HG03103 (cell line): ENCODE data around the gene RASSF3.
"Not testable (repeated sequence)": the region's sequence is repeated elsewhere in the genome, so short reads cannot be mapped to it uniquely, and the experiment has no call there.

Experiments used
- ATAC-seq: cut with Tn5 transposase; IDR thresholded peaks from one replicate; pipeline ENCODE4 v1.9.1; 2021; ENCODE audit warnings: low read depth; ENCODE audit not compliant: unreplicated experiment

RASSF3 gene

GRCh38 chr12:64685605-64686004, 75.3 kb downstream of the RASSF3 start:
- no peak for ATAC-seq

- ATAC-seq: no peak
Measured at GRCh38 chr12:64687816-64688215, 77.5 kb downstream of the RASSF3 start.

- no peak for ATAC-seq
Measured at GRCh38 chr12:64688219-64688618, 77.9 kb downstream of the RASSF3 start.

- ATAC-seq: no peak
Measured at GRCh38 chr12:64688715-64689114, 78.4 kb downstream of the RASSF3 start.

GRCh38 chr12:64690236-64690635, 79.9 kb downstream of the RASSF3 start:
- ATAC-seq: not testable (repeated sequence)

- no peak for ATAC-seq
Measured at GRCh38 chr12:64691227-64691794, 81.0 kb downstream of the RASSF3 start.

GRCh38 chr12:64691795-64692583, 81.7 kb downstream of the RASSF3 start:
- no peak for ATAC-seq

- no peak for ATAC-seq
Measured at GRCh38 chr12:64694130-64695040, 84.1 kb downstream of the RASSF3 start.

GRCh38 chr12:64695550-64695949, 85.3 kb downstream of the RASSF3 start:
- no peak for ATAC-seq

- ATAC-seq: no peak
Measured at GRCh38 chr12:64696080-64696741, 85.9 kb downstream of the RASSF3 start.

GRCh38 chr12:64699504-64700115, 89.3 kb downstream of the RASSF3 start:
- ATAC-seq: no peak

- ATAC-seq: no peak
Measured at GRCh38 chr12:64700532-64700931, 90.2 kb downstream of the RASSF3 start.

GRCh38 chr12:64701283-64701682, 91.0 kb downstream of the RASSF3 start:
- no peak for ATAC-seq

GRCh38 chr12:64706306-64706705, 96.0 kb downstream of the RASSF3 start:
- ATAC-seq: no peak

GRCh38 chr12:64706857-64707256, 96.6 kb downstream of the RASSF3 start:
- no peak for ATAC-seq

GRCh38 chr12:64707362-64707761, 97.1 kb downstream of the RASSF3 start:
- ATAC-seq: no peak

- ATAC-seq: no peak
Measured at GRCh38 chr12:64707926-64708325, 97.6 kb downstream of the RASSF3 start.

GRCh38 chr12:64709429-64709828, 99.1 kb downstream of the RASSF3 start:
- no peak for ATAC-seq

- no peak for ATAC-seq
Measured at GRCh38 chr12:64713376-64713775, 103.1 kb downstream of the RASSF3 start.

GRCh38 chr12:64714551-64714968, 104.3 kb downstream of the RASSF3 start:
- peak; percentile 72 for ATAC-seq
